ENCODE measurements around the gene ZIK1. TPM values are rescaled to one million over a fixed set of nuclear protein-coding genes. Genes with fewer than 3 reads are reported as not detected.

Gene ZIK1
- total RNA-seq, result 3.3 and 3.9 TPM in 2 replicates

GRCh38 chr19:57583521-57584416 lies at the start of gene ZIK1:
TSS of gene ZIK1 (plus strand) at chr19:57584145. CDS start at chr19:57584357, 212 bp downstream.

GRCh38 chr19:57559404-57560025 lies 24.4 kb upstream of the ZIK1 start, which contains the start of gene ZNF550:
TSS of gene ZNF550 (minus strand) at chr19:57559863. CDS start at chr19:57559682, 181 bp downstream.

GRCh38 chr19:57578487-57579205 lies 5.3 kb upstream of the ZIK1 start, which contains the start of gene ZNF416:
TSS of gene ZNF416 (minus strand) at chr19:57578911. CDS start at chr19:57578704, 207 bp downstream.

GRCh38 chr19:57599761-57600383 lies 15.9 kb downstream of the ZIK1 start, which contains the start of gene ZNF530:
TSS of gene ZNF530 (plus strand) at chr19:57599885. CDS start at chr19:57604346, 4,461 bp downstream.

GRCh38 chr19:57613941-57614743 lies 30.2 kb downstream of the ZIK1 start, which contains the start of gene ZNF134:
TSS of gene ZNF134 (plus strand) at chr19:57614242. CDS start at chr19:57619469, 5,227 bp downstream.

GRCh38 chr19:57632987-57633831 lies 49.3 kb downstream of the ZIK1 start, which contains the start of gene ZNF211:
TSS of gene ZNF211 (plus strand) at chr19:57633168. CDS start at chr19:57633347, 179 bp downstream.

Other genes with a start within 250 kb of the ZIK1 start
- 3.7 and 5.2 TPM in 2 replicates for gene ZNF304, start 232.9 kb upstream of the ZIK1 start, total RNA-seq
- gene TRAPPC2B, start 220.6 kb upstream of the ZIK1 start, total RNA-seq, result 26.1 and 29.0 TPM in 2 replicates
- 0.56 and 2.6 TPM in 2 replicates for gene ZNF547, start 220.6 kb upstream of the ZIK1 start, total RNA-seq
- 7.9 and 12.2 TPM in 2 replicates for gene ZNF548, start 194.3 kb upstream of the ZIK1 start, total RNA-seq
- gene ZNF17, start 173.0 kb upstream of the ZIK1 start, total RNA-seq, result 2.6 and 2.8 TPM in 2 replicates
- gene ZNF749, start 148.8 kb upstream of the ZIK1 start, total RNA-seq, result 10.6 and 17.5 TPM in 2 replicates
- 0.28 and 0.33 TPM in 2 replicates for gene VN1R1, start 127.0 kb upstream of the ZIK1 start, total RNA-seq
- gene ZNF772, start 106.6 kb upstream of the ZIK1 start, total RNA-seq, result 6.4 and 11.4 TPM in 2 replicates
- gene ZNF419, start 96.4 kb upstream of the ZIK1 start, total RNA-seq, result 5.9 and 7.2 TPM in 2 replicates
- gene ZNF773, start 84.2 kb upstream of the ZIK1 start, total RNA-seq, result 6.2 and 6.9 TPM in 2 replicates
- gene ZNF549, start 56.8 kb upstream of the ZIK1 start, total RNA-seq, result 2.9 and 3.9 TPM in 2 replicates
- gene ZNF550, start 24.3 kb upstream of the ZIK1 start, total RNA-seq, result 4.7 TPM in 2 replicates
- 4.8 and 5.1 TPM in 2 replicates for gene ZNF416, start 5.2 kb upstream of the ZIK1 start, total RNA-seq
- gene ZNF530, start 15.7 kb downstream of the ZIK1 start, total RNA-seq, result 3.9 and 4.8 TPM in 2 replicates
- 14.6 and 32.0 TPM in 2 replicates for gene ZNF134, start 30.1 kb downstream of the ZIK1 start, total RNA-seq
- 8.5 and 9.7 TPM in 2 replicates for gene ZNF211, start 49.0 kb downstream of the ZIK1 start, total RNA-seq
- not detected in 2 replicates for gene ZSCAN4, start 84.8 kb downstream of the ZIK1 start, total RNA-seq
- gene ZNF551, start 97.8 kb downstream of the ZIK1 start, total RNA-seq, result 3.3 and 7.1 TPM in 2 replicates
- 0.28 and 0.85 TPM in 2 replicates for gene ZNF154, start 125.1 kb downstream of the ZIK1 start, total RNA-seq
- 1.8 and 2.8 TPM in 2 replicates for gene ZNF671, start 143.5 kb downstream of the ZIK1 start, total RNA-seq
- 3.1 and 5.6 TPM in 2 replicates for gene ZNF776, start 162.7 kb downstream of the ZIK1 start, total RNA-seq
- 9.7 and 17.6 TPM in 2 replicates for gene ZNF586, start 185.5 kb downstream of the ZIK1 start, total RNA-seq
- 5.3 and 8.7 TPM in 2 replicates for gene ZNF552, start 230.8 kb downstream of the ZIK1 start, total RNA-seq
- 11.4 and 12.8 TPM in 2 replicates for gene ZNF587B, start 246.2 kb downstream of the ZIK1 start, total RNA-seq